EH (cell line): ENCODE measurements around the gene RMC1.
"Not testable (repeated sequence)": the region's sequence is repeated elsewhere in the genome, so short reads cannot be mapped to it uniquely, and the experiment has no call there.

ENCODE experiments used
- DNase-seq: peaks from one replicate; pipeline ENCODE4 v3.0.0-alpha.2; 2015; ENCODE audit warnings: low read depth

Gene RMC1

GRCh38 chr18:23503038-23503962 lies at the start of gene RMC1:
Gene RMC1, plus strand, starts transcription at chr18:23503511. Its CDS starts 108 bp downstream, at chr18:23503619.
- peak; percentile 91 for DNase-seq

DNA sequence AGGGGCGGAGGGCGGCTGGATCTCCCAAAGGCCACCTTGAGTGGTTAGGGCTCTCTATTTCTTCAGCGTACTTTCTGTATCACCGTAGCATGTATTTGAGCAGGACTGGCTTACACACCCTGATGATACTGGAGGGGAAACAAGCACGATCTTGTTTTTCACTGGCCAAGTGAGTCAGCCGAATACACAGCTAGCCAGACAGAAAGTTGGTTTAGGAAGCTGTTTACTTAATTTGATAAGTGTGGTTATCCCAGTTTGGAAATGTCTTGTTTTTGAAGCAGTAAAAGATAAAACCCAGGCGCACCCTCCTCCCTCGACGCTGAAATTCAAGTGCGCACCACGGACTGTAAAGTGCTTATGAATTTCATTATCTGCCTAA lies 49.6 kb upstream of the RMC1 start:
- DNase-seq, result peak; percentile 60

DNA sequence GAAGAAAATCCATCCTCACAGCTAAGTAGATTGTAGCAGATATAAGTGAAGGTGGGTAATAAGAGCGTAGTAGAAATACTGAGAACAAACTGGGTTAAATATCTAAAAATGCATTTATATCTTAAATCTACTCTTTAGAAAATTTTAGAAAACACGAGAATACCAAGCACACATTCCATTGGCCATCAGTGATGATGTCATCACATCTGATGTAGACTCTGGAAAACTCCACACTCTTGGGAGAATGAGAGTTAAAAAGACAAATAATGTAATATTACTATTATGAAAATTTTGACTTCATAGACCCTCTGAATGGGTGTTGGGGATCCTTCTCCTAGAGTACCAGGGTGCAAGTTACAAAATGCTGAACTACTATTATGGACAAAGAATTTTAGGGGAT lies 46.5 kb upstream of the RMC1 start:
- DNase-seq, result no peak

DNA sequence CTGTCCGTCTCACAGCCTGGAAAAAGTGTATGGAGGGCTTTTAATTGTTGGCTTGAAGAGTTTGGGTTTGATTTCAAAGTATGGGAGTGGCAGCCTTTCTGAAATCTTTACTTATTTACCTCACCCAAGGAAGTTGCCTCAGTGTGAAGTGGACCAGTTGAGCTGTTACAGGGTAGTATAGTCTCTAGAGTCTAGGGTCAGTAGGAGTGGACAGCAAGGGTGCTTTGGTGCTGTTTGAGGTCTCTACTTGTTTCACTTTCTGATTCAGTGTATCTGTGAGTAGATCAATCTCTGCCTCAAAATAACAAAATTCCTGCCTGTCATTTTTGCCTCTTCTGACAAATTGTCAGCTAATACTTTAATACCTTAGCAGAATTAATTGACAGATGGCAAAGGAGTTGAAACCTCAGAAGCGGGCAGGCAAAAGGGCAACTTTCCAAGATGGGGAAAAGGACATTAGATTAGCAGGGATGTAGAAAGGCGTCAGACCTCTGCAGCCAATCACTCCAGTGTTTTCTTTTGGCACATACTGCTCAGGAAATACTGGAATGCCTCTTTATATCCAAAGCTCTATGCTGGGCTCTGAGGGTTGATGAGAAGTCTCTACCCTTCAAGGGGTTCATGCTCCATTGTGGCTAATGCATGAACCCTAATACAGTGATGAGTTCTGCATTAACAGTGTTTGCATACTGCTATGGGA lies 44.3 kb upstream of the RMC1 start:
- no peak for DNase-seq

GRCh38 chr18:23459530-23459921 lies 43.8 kb upstream of the RMC1 start:
- DNase-seq, result no peak

DNA sequence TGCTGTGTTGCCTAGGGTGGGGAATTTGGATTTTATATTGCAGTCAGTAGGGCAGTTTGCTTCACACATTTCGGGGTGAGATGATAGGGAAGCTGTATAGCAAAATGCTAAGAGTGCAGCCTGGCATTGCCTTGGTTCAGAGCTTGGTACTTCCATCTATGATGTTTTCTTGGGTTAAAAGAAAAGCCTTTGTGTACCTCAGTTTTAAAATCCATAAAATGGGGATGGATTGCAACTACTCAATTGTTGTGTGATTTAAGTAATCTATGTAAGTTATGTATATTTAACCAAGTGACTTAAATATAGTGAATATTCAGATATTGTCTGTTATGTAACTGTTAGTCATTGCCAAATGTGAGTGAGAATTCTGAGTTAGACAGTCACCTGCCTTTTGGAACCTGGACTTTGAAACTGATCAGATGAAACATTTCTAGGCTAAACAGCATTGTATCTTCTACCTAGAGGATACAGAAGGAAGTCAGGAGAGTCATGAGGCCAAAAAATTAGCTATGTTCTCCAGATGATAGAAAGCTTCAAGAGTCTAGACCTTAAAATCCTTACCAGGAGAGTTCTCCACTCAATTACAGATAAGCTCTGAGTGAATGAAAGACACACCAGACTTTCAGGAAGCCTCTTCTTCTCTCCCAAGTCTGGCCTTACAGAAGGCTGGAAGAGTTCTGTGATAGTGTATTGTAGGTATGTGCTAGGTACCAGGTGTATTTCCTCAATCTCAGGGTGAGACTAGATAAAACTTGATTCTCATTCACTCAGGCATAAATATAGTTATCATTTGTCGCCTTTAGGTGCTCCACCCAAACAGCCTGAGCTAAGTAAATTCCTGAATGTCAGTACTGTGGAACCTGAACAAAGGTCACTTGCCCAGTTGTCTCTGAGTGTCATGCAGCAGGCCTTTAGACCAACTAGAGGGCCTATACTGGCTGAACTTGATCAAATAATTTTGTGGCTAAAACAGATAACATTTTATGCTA lies 42.7 kb upstream of the RMC1 start:
- no peak for DNase-seq

DNA sequence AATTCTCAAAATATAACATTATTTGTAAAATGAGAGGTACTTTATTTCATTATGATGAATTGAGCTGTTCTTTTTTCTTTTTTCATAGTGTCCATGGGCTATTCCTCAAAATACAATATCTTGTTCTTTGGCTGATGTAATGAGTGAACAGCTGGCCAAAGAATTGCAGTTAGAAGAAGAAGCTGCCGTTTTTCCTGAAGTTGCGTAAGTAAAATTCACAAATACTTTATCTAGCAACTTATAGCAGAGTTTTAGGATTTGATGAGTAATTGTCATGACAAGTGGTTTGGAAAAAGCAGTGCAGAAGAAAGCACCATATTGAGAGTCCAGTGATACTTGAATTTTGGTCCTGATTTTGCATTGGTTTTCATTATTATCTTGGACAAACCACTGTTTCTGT lies 40.4 kb upstream of the RMC1 start:
- DNase-seq, result no peak

DNA sequence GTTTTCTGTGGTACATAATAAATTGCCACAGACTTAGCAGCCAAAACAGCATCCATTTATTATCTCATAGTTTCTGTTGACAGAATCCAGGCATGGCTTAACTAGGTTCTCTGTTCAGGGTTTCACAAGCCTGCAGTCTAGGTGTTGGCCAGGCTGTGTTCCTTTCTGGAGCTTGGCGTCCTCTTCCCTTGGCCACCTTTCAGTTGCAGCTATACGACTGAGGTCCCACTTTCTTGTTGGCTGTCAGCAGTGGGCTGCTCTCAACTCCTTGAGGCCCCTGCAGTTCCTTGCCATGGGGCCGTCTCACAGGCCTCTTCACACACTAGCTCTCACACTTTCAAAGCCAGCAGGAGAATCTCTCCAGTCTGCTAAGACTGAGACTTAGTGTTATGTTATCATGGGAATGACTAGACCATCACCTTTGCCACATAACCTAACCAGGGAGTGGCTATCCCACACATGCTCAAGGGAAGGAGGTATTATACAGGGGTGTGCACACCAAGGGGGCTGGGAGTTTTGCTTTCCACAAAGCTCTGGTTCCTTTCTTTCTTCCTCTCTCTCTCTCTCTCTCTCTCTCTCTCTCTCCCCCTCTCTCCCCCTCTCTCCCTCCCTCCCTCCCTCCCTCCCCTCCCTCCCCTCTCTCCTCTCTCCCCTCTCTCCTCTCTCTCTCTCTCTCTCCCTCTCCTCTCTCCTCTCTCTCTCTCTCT lies 34.4 kb upstream of the RMC1 start:
- DNase-seq, result no peak

DNA sequence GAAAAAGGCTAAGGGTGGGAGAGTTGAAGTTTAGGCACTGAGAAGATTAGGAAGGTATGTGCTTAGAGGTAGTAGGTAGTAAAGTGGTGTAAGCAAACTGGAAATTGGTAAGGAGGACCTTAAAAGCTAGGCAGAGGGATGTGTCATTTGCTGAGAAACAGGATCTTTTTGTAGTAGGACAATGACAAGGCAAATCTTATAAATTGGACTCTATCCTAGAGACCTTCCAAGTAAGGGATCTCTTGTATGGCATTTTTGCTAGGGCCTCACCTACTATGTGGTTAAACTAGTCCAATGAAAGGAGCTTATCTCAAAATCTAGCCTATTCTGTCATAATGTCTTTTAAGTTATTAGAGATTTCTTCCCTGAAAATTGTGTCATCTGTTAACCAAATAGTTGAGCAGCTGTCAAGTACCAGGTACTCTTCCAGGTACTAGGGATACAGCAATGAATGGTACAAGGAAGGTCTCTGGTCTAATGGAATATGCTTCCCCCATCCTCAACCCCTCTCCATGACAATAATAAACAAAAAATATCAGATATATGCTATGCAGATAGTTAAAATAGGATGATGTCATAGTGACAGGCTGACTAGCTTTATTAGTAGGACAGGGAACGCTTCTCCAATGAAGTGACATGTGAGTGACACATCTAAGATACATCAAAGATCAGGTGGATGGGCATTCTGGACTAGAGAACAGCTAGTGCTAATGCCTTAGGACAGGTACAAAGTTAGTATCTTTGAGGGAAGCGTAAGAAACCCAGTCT lies 32.5 kb upstream of the RMC1 start:
- DNase-seq, result no peak

DNA sequence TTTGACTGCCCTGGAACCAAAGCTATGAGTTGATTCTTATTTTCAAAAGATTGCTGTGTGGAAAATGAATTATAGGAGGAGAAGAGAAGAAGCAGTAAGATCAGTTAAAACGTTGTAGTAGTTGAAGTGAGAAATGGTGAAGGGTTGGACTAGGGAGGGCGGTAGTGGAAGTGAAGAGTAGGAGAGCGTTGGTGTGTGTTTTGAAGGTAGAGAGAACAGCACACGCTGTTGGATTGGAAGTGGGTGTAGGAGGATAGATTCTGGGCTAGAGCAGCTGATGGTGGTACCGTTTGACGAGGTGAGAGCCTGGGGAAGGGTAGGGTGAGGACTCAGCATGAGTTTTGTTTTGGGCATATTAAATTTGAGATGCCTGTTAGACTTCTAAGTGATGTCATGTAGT lies 31.8 kb upstream of the RMC1 start:
- no peak for DNase-seq

GRCh38 chr18:23479829-23480505 lies 23.3 kb upstream of the RMC1 start:
- no peak for DNase-seq

GRCh38 chr18:23484561-23485182 lies 18.6 kb upstream of the RMC1 start:
- DNase-seq, result no peak

DNA sequence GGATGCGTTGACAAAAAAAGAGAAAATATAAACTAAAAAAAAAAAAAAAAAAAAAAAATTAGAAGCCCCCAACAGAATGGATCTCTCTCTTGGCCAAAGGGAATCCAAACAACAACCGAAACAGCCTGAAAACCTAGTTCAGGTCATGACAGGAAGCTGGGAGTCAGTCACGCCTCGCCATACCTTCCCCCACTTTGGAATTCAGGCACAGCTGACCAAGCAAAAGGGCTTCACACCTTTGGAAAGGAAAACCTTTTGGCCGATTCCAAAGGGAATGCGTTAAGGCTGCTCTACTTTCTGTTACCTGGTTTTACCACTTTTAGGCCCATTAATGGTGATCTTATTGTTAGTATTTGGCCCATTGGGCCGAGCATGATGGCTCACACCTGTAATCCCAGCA lies 17.9 kb upstream of the RMC1 start:
- DNase-seq, result no peak

DNA sequence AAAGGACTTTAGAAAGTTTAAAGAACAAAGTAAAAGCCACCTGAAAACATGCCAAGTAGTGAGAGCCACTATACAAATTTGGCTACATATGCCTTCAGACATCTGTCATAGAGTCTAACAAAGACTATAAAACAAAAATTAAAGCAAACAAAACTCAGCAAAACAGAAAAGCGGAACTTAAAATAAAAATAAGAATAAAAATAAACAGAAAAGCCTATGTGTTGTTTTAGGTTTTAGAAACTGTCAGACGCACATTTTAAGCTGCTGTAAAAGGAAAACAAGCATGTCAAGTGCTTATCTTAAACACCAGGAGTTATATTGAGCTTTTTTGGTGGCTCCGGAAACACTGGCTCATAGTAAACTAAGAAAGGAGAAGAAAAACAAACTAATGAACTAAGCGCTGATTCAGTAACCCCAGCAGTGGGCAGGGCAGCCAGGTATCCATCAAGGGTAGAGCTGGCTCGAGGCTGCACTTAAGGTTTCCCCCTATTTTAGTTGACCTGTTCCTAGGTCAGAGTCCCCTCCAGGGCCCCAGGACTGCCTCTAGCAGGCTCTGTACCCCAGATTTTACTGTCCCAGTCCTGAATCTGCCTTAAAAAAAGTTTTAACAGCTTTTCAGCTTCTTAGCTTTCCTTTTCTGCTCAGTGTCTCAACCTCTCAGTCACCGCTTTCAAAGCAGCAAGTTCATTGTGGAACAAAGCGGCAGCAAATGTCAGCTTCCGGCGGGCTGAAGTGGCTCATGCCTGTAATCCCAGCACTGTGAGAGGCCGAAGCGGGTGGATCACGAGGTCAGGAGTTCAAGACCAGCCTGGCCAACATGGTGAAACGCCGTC lies 15.4 kb upstream of the RMC1 start:
- peak; percentile 13 for DNase-seq

DNA sequence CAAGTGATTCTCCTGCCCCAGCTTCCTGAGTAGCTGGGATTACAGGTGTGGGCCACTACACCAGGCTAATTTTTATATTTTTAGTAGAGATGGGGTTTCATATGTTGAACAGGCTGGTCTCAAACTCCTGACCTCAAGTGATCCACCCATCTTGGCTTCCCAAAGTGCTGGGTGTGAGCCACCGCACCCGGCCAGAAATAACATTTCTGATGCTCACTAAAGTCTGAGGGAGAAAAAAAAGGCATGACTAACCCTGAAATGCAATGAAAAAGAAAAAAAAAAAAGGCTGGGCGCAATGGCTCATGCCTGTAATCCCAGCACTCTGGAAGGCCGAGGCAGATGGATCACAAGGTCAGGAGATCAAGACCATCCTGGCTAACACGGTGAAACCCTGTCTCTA lies 13.7 kb upstream of the RMC1 start:
- DNase-seq, result not testable (repeated sequence)

DNA sequence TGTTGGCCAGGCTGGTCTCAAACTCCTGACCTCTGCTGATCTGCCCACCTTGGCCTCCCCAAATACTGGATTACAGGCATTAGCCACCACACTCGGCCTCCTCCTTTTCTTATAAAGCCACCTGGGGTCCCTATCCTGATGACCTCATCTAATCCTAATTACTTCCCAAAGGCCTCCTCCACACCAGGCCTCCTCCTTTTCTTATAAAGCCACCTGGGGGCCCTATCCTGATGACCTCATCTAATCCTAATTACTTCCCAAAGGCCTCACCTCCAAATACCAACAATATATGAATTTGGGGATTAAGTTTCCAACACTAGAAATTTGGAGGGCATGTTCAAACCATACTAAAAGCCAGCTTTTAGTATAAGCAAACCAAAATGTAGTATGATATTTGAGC lies 9.7 kb upstream of the RMC1 start:
- no peak for DNase-seq

- DNase-seq, result no peak
Observed at GRCh38 chr18:23494992-23495391, 8.3 kb upstream of the RMC1 start.

DNA sequence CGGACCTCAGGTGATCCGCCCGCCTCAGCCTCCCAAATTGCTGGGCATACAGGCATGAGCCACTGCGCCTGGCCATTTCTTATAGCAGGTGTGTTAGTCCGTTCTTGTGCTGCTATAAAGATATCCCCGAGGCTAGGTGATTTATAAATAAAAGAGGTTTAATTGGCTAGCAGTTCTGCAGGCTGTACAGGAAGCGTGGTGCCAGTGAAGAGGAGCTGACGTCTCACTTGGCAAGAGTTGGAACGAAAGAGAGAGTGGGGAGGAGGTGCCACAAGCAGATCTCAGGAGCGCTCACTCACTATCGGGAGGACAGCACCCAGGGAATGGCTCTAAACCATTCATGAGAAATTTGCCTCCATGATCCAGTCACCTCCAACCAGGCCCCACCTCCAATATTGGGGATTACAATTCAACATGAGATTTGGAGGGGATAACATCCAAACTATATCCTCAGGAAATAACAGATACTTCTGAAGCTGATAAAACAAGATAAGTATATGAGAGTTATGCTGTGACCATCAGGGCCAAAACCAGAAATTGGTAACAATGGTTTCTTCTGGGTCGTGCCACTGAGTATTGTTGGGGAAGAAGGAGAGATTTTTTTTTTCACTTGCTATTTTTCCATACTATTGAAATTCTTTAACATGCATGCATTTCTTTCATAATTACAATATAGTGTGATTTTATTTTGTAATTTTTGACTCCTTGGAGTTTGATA lies 7.4 kb upstream of the RMC1 start:
- no peak for DNase-seq
